ENCODE data around the gene TMEM52.
"Not testable (repeated sequence)": the region's sequence is repeated elsewhere in the genome, so short reads cannot be mapped to it uniquely, and the experiment has no call there.

The TMEM52 gene

DNA sequence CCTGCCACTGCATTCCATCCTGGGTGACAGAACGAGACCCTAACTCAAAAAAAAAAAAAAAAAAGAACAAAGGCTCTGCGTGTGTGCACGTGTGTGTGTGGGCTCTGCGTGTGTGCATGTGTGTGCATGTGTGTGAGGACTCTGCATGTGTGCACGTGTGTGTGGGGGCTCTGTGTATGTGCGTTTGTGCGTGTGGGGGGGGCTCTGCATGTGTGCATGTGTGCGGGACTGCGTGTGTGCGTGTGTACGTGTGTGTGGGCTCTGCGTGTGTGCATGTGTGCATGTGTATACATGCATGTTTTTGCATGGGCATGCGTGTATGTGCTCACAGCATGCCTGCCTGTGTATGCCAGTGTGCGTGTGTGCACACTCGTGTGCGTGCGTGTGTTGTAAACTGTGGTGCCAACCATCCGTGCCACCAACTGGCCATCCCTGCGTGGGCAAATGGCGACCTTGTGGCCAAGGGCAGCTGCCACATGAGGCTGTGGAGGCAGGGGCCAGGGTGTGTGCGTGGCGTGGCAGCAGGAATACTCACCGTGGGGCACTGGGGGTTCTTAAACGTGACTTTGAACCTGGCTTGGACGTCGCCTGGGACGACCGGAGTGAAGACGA is 26.8 kb upstream of the TMEM52 start:
- no peak for FAIRE-seq

DNA sequence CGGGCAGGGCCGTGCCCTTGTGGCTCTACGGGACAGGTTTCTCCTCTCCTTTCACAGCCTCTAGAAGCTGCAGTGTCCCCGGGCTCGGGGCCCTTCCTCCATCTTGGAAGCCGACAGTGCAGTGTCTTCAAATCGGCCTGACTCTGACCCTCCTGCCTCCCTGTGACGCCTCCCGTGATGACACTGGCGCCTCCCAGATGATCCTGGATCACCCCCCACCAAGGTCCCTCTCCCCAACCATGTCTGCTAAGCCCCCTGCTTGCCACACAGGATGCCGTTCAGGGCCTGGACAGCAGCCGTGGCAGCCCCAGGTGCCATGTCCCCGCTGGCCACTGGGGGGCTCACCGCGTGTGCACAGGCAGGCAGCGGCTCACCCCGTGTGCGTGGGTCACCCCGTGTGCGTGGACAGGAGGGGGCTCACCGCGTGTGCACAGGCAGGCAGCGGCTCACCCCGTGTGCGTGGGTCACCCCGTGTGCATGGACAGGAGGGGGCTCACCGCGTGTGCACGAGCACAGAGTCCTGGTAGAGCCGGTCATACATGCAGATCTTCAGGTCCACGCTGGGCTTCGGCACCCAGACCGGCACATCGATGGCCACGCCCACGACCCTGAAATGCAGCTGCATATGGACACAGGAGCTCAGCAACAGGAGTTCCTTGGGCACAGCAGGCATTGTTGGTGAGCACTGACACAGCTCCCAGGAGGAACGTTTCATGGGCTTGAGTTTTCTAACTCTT is 24.9 kb upstream of the TMEM52 start:
- FAIRE-seq: no peak

DNA sequence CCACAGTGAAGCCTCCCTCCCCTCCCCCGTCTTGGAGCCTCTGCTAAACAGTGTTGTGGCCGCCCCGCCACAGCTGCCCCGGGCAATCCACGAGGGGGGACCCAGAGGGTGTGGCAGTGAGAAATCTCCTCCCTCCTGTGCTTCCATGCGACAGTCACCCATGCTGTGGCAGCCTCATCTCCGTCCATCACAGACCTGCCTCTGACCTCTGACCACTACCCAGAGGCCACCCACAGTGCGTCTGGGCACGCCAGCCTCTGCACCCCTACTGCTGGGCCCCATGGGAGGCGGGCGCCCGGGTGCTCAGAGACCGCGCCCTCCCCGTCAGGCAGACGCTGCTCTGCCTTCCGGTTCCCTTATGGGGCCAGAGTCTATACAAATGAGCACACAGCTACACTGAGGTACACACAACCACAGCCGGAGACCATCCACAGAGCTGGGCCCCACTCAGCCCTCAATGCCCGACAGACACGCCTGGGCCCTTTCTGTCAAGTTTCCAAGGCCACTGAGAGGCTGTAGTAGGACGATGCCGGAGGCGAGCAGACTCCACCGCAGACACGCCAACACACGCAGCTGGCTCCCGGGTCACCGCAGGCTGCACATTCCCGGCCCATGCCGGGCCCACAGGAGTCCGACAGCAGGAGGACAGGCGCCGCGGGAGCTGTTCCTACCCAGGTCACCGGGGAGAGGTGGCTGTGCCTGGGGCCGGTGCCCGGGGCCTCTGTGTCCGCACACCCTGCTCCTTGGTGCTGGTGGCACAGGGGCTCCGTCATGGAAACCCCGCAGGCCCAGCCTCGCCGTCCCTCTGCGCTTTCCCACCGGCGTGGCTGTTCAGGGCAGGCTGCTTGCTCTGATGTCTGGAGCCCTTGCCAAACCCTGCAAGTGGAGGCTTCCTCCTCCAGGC is 23.9 kb upstream of the TMEM52 start:
- no peak for FAIRE-seq

DNA sequence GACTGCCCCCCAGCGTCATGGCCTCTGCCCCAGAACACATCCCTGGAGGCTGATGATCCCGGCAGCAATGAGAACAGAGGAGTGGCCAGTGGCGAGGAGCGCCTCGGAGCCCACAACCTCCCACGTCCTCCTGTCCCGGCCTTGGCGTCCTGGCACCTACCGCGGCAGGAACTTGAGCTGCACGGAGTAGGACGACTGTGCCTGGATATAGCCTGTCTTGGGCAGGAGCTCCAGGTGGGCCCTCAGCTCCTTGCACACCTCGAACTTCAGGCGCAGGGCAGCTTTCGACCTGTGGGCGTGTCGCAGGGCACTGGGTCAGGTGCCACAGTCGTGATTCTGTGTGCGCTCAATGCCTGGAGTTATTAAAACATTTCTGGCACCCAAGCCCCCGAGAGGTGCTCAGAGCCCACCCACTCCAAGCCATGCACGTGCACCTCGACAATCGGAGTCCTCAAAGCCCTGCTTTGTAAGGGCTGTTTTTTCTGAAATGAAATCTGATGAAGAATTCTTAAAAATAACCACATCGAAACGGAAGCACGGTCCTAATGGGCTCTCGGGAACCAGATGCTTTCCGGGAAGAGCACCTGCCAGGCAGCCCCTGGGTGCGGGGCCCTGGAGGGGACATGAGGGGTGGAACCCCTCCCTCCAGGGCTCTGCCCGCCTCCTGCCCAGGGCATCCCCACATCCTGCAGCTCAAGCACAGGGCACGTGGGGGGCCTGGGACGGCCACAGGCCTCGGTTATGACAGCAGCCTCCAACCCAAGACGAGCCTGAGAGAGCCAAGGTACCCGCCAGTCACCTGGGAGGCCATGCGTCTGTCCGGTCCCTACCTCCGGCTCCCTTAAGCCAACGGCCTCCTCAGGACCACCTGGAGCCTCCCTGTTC is 23.0 kb upstream of the TMEM52 start:
- FAIRE-seq: no peak

DNA sequence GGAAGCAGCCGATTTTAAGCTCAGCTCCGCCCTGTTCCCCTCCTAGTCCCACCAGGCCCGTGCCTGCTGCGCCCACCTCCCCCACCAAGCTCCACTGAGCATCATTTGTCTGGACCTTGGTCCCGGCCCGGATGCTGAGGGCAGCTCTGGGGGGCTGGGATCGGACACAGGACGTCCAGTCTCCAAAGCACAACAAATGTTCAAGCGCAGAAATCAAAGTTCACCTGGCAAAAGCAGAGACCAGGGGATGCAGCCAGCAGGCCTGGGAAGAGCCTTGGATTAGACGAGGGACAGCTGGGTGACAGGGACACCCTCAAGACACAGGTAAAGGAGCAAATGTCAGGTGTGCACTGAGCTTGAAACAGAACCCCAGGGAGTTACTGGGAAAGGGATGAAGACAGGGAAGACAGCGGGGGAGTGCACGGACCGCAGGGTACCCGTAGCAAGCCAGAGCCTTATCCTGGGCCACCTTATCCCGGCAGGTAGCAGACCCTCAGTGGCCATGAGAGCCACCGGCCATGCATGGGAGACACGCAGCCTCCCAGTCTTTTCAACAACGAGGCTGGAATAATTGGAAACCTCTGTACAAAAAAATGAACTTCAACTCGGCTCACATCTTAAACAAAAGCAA is 22.2 kb upstream of the TMEM52 start:
- no peak for FAIRE-seq

DNA sequence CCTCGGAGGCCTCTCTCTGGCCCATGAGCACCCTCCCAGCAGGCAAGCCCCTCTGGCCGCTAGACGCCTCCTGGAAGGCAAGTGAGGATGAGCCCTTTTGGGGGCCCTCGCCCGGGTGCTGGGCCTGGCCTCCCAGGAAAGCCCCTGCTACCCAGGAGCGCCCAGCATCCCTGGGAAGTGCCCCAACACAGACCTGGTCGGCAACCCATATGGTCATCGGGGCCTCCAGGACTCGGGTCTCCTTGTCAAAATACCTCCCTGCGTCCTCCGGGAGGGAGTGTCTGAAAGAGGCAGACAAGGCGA is 21.0 kb upstream of the TMEM52 start:
- FAIRE-seq: no peak

DNA sequence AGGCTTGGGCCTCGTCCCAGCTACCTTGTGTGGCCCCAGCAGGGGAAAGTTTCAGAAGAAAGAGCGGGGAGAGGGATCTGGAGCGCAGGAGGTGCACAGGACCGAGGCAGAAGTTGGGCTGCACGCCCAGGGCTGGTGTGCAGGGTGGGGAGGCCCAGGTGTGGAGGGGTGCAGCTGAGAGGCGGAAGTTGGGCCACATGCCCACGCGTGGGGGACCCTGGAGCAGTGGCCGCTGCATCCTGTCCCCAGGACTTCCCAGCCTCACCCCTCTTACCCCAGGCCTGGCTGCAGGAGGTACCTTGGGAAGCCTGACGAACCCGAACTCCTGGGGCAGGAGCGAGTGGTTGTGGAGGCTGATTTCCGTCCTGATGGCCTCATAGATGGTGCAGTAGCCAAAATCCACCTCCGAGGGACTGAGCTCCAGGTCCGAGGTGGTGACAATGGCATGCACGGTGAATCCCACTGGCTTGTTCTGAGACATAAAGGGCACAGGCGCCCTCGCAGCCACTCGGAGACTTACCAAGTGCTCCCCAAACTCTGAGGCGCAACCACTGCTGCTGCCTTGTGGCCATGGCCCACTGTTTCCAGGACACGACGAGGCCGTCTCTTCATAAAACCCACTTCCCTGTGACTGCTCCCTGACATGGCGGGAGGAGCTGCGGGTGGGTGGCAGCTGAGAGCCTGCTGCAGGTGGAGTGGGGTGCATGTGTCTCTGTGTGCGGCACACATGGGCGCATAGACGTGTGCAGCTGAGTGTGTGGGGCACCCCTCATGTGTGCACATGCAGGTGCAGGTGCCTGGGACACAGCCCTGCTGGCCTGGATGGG is 20.4 kb upstream of the TMEM52 start:
- no peak for FAIRE-seq

DNA sequence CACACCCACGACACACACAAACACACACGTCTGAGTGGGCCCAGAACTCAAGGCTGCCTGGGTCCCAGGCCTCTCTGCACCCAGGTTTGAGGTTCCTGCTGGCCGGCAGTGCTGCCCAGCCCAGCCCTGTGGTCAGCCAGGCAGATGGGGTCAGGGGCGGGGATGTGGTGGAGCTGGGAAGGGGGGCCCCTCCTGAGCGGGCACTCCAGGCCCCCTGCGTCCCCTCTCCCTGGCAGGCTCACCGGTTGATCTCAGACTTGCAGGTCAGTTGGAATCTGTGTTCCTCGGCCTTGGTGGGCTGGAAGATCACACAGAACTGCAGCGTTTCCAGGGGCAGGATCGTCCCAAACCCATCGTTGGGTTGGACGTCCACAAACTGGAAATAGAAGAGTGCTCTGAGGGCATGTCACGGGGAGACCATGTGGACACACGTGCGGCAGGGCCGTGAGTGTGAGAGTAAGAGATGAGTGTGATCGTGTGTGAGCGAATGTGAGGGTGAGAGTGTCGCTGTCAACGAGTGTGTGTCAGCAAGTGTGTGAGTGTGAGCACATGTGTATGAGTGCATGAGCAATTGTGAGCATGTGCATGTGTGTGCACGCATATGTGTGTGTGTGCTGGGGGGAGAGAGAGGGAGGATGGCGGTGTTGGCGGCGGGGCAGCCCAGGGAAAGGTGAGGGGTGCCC is 19.7 kb upstream of the TMEM52 start:
- no peak for FAIRE-seq

DNA sequence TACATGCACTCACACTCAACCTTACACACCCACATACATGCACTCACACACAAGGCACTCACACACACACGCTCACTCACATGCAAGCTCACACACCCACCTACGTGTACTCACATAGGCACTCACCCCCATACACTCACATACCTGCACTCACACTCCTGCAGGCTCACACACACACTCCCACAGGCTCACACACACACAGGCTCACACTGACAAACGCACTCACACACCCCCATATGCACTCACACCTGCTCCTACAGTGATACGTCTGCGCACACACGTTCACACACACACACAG is 19.1 kb upstream of the TMEM52 start:
- FAIRE-seq: no peak

DNA sequence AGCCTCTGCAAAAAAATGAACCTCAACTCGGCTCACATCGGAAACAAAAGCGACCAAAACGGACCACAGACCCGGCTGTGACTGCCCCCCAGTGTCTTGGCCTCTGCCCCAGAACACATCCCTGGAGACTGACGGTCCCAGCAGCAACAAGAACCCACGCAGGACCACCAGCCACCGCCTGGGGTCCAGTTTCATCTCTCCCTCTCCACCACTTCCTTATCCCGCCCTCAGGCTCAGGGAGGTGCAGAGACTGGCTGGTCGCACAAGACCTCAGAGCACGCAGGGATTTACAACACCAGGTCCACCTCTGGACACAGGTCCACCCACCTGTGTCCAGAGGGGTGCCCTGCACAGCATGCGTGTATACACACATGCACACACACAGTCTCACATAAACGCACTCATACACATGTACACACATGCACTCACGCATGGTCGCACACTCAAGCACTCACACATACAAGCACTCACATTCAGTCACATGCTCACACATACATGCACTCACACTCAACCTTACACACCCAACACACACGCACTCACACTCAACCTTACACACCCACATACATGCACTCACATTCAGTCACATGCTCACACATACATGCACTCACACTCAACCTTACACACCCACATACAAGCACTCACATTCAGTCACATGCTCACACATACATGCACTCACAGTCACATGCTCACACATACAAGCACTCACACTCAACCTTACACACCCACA is 18.6 kb upstream of the TMEM52 start:
- FAIRE-seq: no peak

DNA sequence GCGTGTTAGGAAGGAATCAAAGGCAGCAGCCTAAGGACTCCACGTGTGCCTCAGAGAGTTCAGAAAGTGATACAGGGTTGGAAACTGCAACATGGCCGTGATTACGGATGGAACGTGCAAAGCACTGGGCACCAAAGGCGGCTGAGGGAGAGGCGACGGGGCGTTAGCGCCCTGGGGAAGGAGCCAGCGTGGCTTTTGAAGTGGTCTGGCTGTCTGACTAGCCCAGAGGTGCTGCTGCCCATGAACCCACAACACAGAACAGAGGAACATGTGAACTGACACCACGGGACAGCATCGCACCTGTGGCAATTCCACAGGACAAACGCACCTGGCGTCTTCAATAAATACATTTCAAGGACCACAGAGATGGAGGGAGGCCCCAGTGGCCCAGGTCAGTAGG is 18.0 kb upstream of the TMEM52 start:
- FAIRE-seq: no peak

DNA sequence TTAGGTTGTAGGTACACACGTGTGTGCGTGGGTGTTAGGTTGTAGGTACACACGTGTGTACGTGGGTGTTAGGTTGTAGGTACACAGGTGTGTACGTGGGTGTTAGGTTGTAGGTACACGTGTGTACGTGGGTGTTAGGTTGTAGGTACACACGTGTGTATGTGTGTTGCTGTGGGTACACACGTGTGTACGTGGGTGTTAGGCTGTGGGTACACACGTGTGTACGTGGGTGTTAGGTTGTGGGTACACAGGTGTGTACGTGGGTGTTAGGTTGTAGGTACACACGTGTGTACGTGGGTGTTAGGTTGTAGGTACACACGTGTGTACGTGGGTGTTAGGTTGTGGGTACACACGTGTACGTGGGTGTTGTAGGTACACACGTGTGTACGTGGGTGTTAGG is 15.8 kb upstream of the TMEM52 start:
- FAIRE-seq: not testable (repeated sequence)

DNA sequence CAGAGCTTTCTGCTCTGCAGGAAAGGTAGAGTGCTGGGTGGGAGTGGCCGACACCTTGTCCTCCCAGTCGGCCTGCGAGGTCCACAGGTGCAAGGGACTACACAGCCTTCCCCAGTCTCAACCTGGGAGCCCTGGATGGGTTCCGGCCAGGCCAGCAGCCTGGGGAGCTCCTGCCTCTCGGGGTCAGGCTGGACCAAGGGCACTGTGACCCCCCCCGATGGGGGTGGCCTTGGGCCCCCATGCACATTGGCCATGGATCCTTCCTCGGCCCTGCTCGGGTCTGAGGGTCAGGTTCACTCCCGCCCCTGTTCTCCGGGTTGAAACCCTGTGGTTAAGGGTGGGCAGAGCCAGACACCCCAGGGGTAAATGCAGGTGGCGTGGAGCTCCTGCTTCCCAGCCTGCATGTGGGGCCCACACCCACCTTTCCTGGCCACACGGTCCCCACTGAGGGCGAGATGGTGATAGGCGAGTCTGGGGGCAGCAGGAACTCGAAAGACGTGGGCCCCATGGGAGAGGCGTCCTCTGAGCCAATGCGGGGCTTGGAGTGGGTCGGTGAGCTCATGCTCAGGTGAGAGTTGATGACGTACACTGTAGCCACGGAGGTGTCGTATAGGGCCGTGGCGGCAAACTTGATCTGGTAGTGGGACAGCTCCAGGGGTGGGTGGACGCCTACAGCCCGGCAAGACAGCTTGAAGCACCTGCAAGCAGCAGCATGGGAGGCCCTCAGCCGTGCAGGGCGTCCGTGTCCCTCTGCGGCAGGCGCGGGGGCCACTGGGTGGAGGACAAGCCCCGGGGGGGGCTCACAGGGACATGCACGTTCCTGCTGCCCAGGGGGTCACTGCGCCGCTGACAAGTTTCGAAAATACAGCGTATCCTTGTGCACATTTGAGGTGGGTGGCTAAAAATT is 10.8 kb upstream of the TMEM52 start:
- FAIRE-seq: no peak

DNA sequence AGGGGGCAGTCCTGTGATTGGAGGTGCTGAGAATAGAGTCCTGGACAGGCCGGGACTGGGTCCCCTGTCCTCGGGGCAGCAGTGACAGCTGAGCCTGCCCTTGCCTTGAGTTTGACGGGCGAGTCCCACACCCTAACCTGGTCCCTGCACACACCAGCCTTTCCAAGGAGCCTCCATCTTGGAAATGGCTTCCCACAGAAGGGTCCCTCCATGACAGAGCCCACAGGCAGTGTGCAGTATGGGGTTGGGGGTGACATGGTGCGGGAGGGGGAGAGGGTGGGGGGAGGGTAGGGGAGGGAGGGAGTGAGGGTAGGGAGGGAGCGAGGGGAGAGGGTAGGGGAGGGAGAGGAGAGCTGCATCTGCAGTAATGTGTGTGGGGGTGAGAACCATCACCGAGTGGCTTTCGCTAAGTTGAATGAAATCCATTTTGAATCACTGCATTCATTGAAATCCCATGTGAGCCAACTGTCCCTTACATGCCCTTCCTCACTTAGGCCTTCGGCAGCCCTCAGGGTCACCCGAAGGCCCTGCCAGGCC is 10.1 kb upstream of the TMEM52 start:
- FAIRE-seq: no peak

DNA sequence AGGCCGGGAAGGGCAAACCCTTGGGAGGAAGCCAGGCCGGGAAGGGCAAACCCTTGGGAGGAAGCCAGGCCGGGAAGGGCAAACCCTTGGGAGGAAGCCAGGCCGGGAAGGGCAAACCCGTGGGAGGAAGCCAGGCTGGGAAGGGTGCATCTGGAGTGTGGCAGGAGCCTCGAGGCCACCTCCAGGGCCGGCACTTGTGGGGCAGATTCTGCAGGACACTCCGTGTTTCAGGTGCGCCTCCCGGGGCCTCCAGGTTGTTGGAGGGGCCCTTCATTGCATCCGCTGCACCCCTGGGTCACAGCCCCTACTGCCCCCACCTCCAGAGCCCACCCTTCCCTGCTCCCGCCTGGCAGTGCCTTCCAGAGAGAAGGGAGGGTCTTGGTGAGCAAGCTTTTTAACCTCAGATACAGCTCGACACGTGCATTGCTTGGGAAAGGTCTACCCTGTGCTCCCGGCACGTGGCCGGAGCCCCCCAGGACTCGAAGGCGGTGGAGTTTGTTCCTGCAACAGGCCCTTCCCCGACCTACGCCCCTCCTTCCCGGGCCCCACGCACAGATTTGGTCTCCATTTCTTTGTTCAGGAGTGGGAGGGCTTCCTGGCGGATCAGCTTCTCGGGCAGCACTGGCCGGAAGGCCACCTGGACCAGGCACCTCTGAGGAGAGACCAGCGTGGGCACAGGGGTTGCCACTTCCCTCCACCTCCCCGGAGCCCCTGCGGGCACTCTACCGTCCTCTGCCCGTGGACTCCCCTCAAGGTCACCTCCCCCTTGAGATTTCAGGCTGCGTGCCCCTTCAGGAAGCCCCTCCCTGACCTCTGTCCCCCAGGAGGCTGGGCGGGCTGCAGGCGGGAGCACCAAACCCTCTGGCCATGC is 9.4 kb upstream of the TMEM52 start:
- no peak for FAIRE-seq

DNA sequence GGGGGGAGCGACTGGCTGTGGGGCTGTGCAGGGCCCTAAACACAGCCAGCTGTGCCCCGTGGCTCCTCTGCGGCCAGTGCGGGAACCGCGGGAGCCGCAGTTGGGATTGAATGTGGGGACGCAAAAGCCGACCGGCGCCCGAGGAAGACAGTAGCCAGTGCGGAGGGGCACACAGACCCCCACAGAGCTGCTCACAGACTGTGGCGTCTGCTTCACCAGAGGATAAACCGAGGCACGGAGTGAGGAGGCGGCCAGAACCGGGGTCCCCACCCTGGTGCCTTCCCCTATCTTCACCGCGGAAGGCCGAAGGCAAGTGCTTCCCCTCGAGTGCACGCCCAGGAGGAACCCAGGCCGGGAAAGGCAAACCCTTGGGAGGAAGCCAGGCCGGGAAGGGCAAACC is 8.7 kb upstream of the TMEM52 start:
- FAIRE-seq: no peak

DNA sequence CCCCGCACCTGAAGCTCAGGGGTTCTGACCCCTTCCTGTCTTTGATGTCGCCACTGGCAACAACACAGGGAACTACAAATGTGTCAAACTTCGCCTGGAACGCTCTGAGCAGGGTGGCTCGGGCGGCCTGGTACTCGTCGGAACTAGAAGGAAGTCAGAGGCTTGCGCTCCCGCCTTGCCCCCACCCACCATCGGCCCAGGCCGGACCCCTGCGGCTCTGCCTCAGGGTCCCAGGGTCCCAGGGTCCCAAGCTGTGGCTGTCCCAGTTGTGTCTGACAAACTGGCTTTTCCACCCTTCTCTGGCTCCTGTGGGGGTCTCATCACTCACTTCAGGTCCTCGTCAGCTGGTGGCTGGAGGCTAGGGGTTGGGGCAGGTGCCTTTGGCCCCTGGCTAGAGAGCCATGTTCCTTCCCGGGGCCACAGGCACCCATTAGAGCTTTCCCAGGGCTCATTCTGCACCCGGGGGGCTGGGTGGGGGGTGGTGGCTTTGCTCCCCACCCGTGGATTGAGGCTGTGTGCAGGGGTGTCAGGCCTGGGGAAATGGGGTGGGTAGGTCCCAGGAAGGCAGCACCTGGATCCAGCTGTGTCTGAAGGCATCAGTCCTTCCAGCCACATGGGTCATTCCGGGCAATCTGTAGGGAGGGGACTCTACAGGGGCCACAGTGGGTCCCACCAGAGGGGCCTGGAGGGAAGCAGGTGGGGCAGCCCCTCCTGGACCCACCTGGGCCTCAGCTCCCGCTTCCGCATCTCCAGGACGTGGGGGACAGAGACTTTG is 8.0 kb upstream of the TMEM52 start:
- no peak for FAIRE-seq
